A549 (cell line): ENCODE data around the gene SLC38A7. TPM values are rescaled to one million over a fixed set of nuclear protein-coding genes. Genes with fewer than 3 reads are reported as not detected.

Experiments used
- ATAC-seq, 2 experiments: fragments of 200-7000 bp in 1 of 2; fragments of >200 bp in 1 of 2; cut with Nextera tagmentation in 1 of 2; cut with Tn5 transposase in 1 of 2; 3 replicates each; pipeline versions ENCODE4 v1.8.0 to v1.9.1; 2018 to 2020; ENCODE audit warnings: mild to moderate bottlenecking in 1 of 2, moderate library complexity in 1 of 2
- CTCF ChIA-PET: fragments of 300-600 bp; sonication (Branson Sonifier 250); formaldehyde crosslinking; extraction: SDS; loops from one replicate; lab custom pipeline; 2021; ENCODE audit warnings: antibody characterized with exemption, inconsistent platforms; lab: Yijun Ruan, JAX
- POLR2A ChIA-PET: fragments of 350-600 bp; formaldehyde crosslinking; extraction: SDS; loops from one replicate; lab custom pipeline; 2021; ENCODE audit warnings: antibody characterized with exemption, inconsistent platforms; lab: Yijun Ruan, JAX
- DNase-seq, 2 experiments: peaks; one replicate each; pipeline versions ENCODE4 v3.0.0 to v3.0.0-alpha.2; 2011 to 2016; ENCODE audit warnings: low read depth in 1 of 2, low spot score in 1 of 2
- FAIRE-seq: peaks from 2 replicates; lab custom pipeline; 2011; peaks lifted over from hg19 to GRCh38; lab: Jason Lieb, UNC
- H3K27ac ChIP-seq, 2 experiments: fragments of >200 bp; sonication (Bioruptor Twin); formaldehyde crosslinking; 3 replicates each; pipeline ENCODE4 v1.5.1; 2016 to 2017
- H3K4me1 ChIP-seq: fragments of >200 bp; sonication (Bioruptor Twin); formaldehyde crosslinking; 3 replicates; pipeline ENCODE4 v1.6.1; 2016
- H3K4me2 ChIP-seq: fragments of >200 bp; sonication (Bioruptor Twin); formaldehyde crosslinking; 3 replicates; pipeline ENCODE4 v1.6.1; 2016
- H3K4me3 ChIP-seq: fragments of >200 bp; sonication (Bioruptor Twin); formaldehyde crosslinking; 3 replicates; pipeline ENCODE4 v1.5.1; 2016
- H3K9me3 ChIP-seq: fragments of >200 bp; sonication (Bioruptor Twin); formaldehyde crosslinking; 3 replicates; pipeline ENCODE4 v1.6.1; 2016
- CBX2 ChIP-seq: fragments of 200-600 bp; sonication (generic); IDR thresholded peaks from 2 replicates; pipeline ENCODE4 v1.6.1; 2016; ENCODE audit warnings: low read depth, mild to moderate bottlenecking, borderline replicate concordance
- CBX8 ChIP-seq: fragments of 200-600 bp; sonication (generic); IDR thresholded peaks from 2 replicates; pipeline ENCODE4 v1.6.1; 2016
- CEBPB ChIP-seq, 2 experiments: fragments of >200 bp in 1 of 2; sonication (Bioruptor Twin) in 1 of 2; formaldehyde crosslinking in 1 of 2; IDR thresholded peaks; 2 replicates each; pipeline ENCODE4 v1.6.1; 2012 to 2016
- CHD2 ChIP-seq: fragments of 150-350 bp; IDR thresholded peaks from 2 replicates; pipeline ENCODE4 v1.6.1; 2014; ENCODE audit warnings: low read length; ENCODE audit not compliant: partially characterized antibody
- CHD4 ChIP-seq: fragments of 200-600 bp; sonication (generic); IDR thresholded peaks from 2 replicates; pipeline ENCODE4 v1.6.1; 2016; ENCODE audit warnings: antibody characterized with exemption, mild to moderate bottlenecking, borderline replicate concordance
- EHF ChIP-seq: fragments of 250-450 bp; sonication (Bioruptor Pico); IDR thresholded peaks from 2 replicates; pipeline ENCODE4 v1.5.0; 2020; ENCODE audit warnings: mild to moderate bottlenecking
- EHMT2 ChIP-seq: fragments of 200-600 bp; sonication (generic); IDR thresholded peaks from 2 replicates; pipeline ENCODE4 v1.6.1; 2016; ENCODE audit warnings: antibody characterized with exemption, low read depth, mild to moderate bottlenecking, moderate library complexity
- FOSB ChIP-seq: fragments of 250-450 bp; sonication (Bioruptor Pico); IDR thresholded peaks from 2 replicates; pipeline ENCODE4 v1.5.0; 2020; ENCODE audit warnings: mild to moderate bottlenecking, moderate library complexity
- GATA3 ChIP-seq: IDR thresholded peaks from 2 replicates; pipeline ENCODE4 v1.6.1; 2012; ENCODE audit warnings: borderline replicate concordance
- HDAC2 ChIP-seq: fragments of 200-600 bp; sonication (generic); IDR thresholded peaks from 2 replicates; pipeline ENCODE4 v1.6.1; 2016
- HMGXB4 ChIP-seq: fragments of 250-450 bp; sonication (Bioruptor Pico); IDR thresholded peaks from 2 replicates; pipeline ENCODE4 v1.5.0; 2021; ENCODE audit warnings: mild to moderate bottlenecking, moderate library complexity, borderline replicate concordance
- HOXA7 ChIP-seq: fragments of 250-450 bp; sonication (Bioruptor Pico); IDR thresholded peaks from 2 replicates; pipeline ENCODE4 v1.5.0; 2020; ENCODE audit warnings: mild to moderate bottlenecking, moderate library complexity
- HOXB5 ChIP-seq: fragments of 250-450 bp; sonication (Bioruptor Pico); IDR thresholded peaks from 2 replicates; pipeline ENCODE4 v1.5.0; 2020; ENCODE audit warnings: mild to moderate bottlenecking, moderate library complexity
- JUNB ChIP-seq: fragments of >200 bp; sonication (Bioruptor Twin); formaldehyde crosslinking; IDR thresholded peaks from 2 replicates; pipeline ENCODE4 v1.6.1; 2016
- KDM5A ChIP-seq: fragments of 200-600 bp; sonication (generic); IDR thresholded peaks from 2 replicates; pipeline ENCODE4 v1.6.1; 2016; ENCODE audit warnings: antibody characterized with exemption, mild to moderate bottlenecking
- MAZ ChIP-seq: fragments of 150-350 bp; IDR thresholded peaks from 2 replicates; pipeline ENCODE4 v1.6.1; 2014; ENCODE audit warnings: antibody characterized with exemption, low read depth, low read length, borderline replicate concordance
- NFE2L2 ChIP-seq: fragments of 150-350 bp; conservative IDR thresholded peaks from 2 replicates; pipeline ENCODE4 v1.6.1; 2014; ENCODE audit warnings: low read length
- NPAS2 ChIP-seq: fragments of 250-450 bp; sonication (Bioruptor Pico); IDR thresholded peaks from 2 replicates; pipeline ENCODE4 v1.8.0; 2022; ENCODE audit warnings: mild to moderate bottlenecking, moderate library complexity, borderline replicate concordance
- NR3C1 ChIP-seq: fragments of >200 bp; sonication (Bioruptor Twin); formaldehyde crosslinking; IDR thresholded peaks from 3 replicates; pipeline ENCODE4 v1.6.1; 2017
- PBX3 ChIP-seq: IDR thresholded peaks from 2 replicates; pipeline ENCODE4 v1.6.1; 2012
- POLR2A ChIP-seq: IDR thresholded peaks from 2 replicates; pipeline ENCODE4 v1.6.1; 2012; ENCODE audit warnings: mild to moderate bottlenecking, low read length
- RFX5 ChIP-seq: fragments of 450-650 bp; IDR thresholded peaks from 2 replicates; pipeline ENCODE4 v1.7.1; 2014; ENCODE audit warnings: antibody characterized with exemption, mild to moderate bottlenecking, moderate library complexity
- RNF2 ChIP-seq: fragments of 200-600 bp; sonication (generic); IDR thresholded peaks from 2 replicates; pipeline ENCODE4 v1.6.1; 2016; ENCODE audit warnings: low read depth, mild to moderate bottlenecking, antibody characterized with exemption, moderate library complexity, borderline replicate concordance
- SMC3 ChIP-seq: fragments of >200 bp; sonication (Bioruptor Twin); formaldehyde crosslinking; IDR thresholded peaks from 3 replicates; pipeline ENCODE4 v1.6.1; 2018; ENCODE audit warnings: inconsistent platforms
- TFCP2L1 ChIP-seq: fragments of 250-450 bp; sonication (Bioruptor Pico); IDR thresholded peaks from 2 replicates; pipeline ENCODE4 v1.5.0; 2021; ENCODE audit warnings: mild to moderate bottlenecking
- ZNF302 ChIP-seq: fragments of 250-450 bp; sonication (Bioruptor Pico); IDR thresholded peaks from 2 replicates; pipeline ENCODE4 v1.9.0; 2021; ENCODE audit warnings: inconsistent platforms, mild to moderate bottlenecking, moderate library complexity
- WGBS: methylation state at CpG from one replicate; pipeline ENCODE4 v1.1.6; 2017; ENCODE audit errors: missing lambda C conversion rate; 5-methylcytosine and 5-hydroxymethylcytosine counted together
- polyA plus RNA-seq, 4 experiments: library from polyadenylated mRNA; depleted of rRNA in 3 of 4; stranded (reverse); fragments of >200 nt; fragmentation: RNase III in 1 of 4; extraction: RNeasy Plus Mini Kit Qiagen cat#74134 plus additional on column Dnase treatment in 1 of 4; gene quantifications; 2 replicates in 3 of 4; 3 replicates in 1 of 4; pipeline ENCODE4 v1.2.3, GENCODE V29; 2011 to 2017

The SLC38A7 gene
- polyA plus RNA-seq, 2 of the 4 experiments (the other 2 are of a cell fraction): 8.4 to 19.9 TPM

GRCh38 chr16:58644765-58645487, 39.6 kb downstream of the SLC38A7 start:
- no peak overlapping the region for H3K27ac ChIP-seq
- WGBS: 53% methylated on average over 7 of the region's 8 CpGs
- H3K4me2 ChIP-seq: no peak overlapping the region
- peak in 1 of 2 experiments; percentile 71; a peak in 2 of 6 replicates for ATAC-seq
- no peak for DNase-seq
- ChIA-PET CTCF (no interaction called here), POLR2A (no interaction called here)
- no peak for FAIRE-seq
- no peak for TF ChIP-seq RNF2
- TF ChIP-seq SMC3: no peak
- no peak for TF ChIP-seq FOSB (CRISPR knock-in tag)
- no peak for TF ChIP-seq CBX8
- no peaks in the 10 kb centered on the region for H3K4me1 ChIP-seq
- H3K4me3 ChIP-seq: no peak overlapping the region
- H3K9me3 ChIP-seq: no peaks in the 10 kb centered on the region

- TF ChIP-seq CEBPB (IDR thresholded peaks at IDR 0.05) (no peak), EHF (CRISPR knock-in tag) (no peak), HOXA7 (no peak), KDM5A (no peak), HDAC2 (no peak), MAZ (no peak), RFX5 (no peak), CHD2 (no peak), NPAS2 (CRISPR knock-in tag) (no peak), ZNF302 (CRISPR knock-in tag) (no peak), RNF2 (no peak), HMGXB4 (CRISPR knock-in tag) (no peak), SMC3 (no peak)
- Histone ChIP-seq H3K4me2 (no peak overlapping the region), H3K27ac (no peak overlapping the region), H3K4me1 (no peaks in the 10 kb centered on the region), H3K4me3 (no peak overlapping the region), H3K9me3 (no peaks in the 10 kb centered on the region)
- no peak for DNase-seq
- 0 out of 6 replicates have a peak, but pooled peaks of 1 of the 2 experiments have one; percentile 36 for ATAC-seq
- POLR2A ChIA-PET: no interaction called here
- 77% methylated on average over 5 of the region's 5 CpGs for WGBS
- no peak for FAIRE-seq
- CTCF ChIA-PET: interaction anchor here (0.7 kb wide), 2 partner anchors 8 to 132 kb away, joined by 3 read pairs; no protein-coding TSS in a partner anchor
These were observed 40.5 kb downstream of the SLC38A7 start for GRCh38 chr16:58644108-58644507.

GRCh38 chr16:58640949-58641348, 43.6 kb downstream of the SLC38A7 start:
- DNase-seq (no peak), FAIRE-seq (no peak), ATAC-seq (no peak)
- Histone ChIP-seq H3K27ac (no peak overlapping the region), H3K4me2 (no peak overlapping the region), H3K9me3 (no peaks in the 10 kb centered on the region), H3K4me3 (no peak overlapping the region)
- 67% methylated on average over 5 of the region's 5 CpGs for WGBS
- POLR2A ChIA-PET: no interaction called here
- TF ChIP-seq CBX2: no peak
- no peak for TF ChIP-seq RFX5
- no peak for TF ChIP-seq SMC3
- TF ChIP-seq CHD2: no peak
- TF ChIP-seq EHMT2: no peak
- no peak for TF ChIP-seq POLR2A
- TF ChIP-seq JUNB: no peak
- TF ChIP-seq TFCP2L1 (CRISPR knock-in tag): no peak
- TF ChIP-seq PBX3: no peak
- no peak for TF ChIP-seq HOXB5
- TF ChIP-seq HMGXB4 (CRISPR knock-in tag): no peak
- no peak for TF ChIP-seq NR3C1
- TF ChIP-seq CHD4: no peak
- TF ChIP-seq GATA3: no peak
- TF ChIP-seq CEBPB (IDR thresholded peaks at IDR 0.05): no peak
- no peak for TF ChIP-seq NFE2L2
- TF ChIP-seq, all 56 proteins: peak for 0
- CTCF ChIA-PET: interaction anchor here (0.6 to 1.6 kb wide), 5 partner anchors 20 to 304 kb away, joined by 3 to 8 read pairs (median 3); no protein-coding TSS in a partner anchor
- peaks cover 3% of the 10 kb centered on the region; the same call in 1 of the 3 replicates for H3K4me1 ChIP-seq
